ENCODE results near the gene INSR. TPM values are rescaled to one million over a fixed set of nuclear protein-coding genes. Genes with fewer than 3 reads are reported as not detected.

The INSR gene
- total RNA-seq, 1 experiment from 2014 or later, result 13.7 TPM

DNA sequence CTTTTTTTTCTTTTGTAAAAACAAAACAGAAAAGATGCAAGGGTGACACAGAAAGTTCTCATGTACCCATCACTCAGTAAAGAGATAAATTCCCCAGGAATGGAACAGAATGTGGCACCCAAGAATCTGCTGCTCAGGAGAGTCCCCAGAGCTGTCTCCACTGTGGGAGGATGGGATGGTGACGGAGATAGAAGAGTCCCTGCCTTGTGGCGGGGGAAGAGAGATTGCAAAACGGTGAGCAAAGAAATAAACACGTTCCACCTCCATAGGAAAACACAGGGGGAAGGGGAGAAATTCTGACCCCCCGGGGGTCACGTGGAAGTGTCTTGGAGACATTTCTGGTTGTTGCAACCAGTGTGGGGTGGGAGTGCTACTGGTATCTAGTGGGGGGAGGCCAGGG, 76.4 kb downstream of the INSR start:
- H3K27ac ChIP-seq (ENCODE audit: low read length), result no peak overlapping the region
- no peaks in the 10 kb centered on the region for H3F3A ChIP-seq (ENCODE audit: low read length, unreplicated experiment)
- ChIA-PET CTCF (no interaction called here), POLR2A (ENCODE audit: unreplicated experiment) (no interaction called here)
- no peak for DNase-seq
- no peaks in the 10 kb centered on the region for H3K9me3 ChIP-seq (ENCODE audit: low read length)
- no peak for ATAC-seq
- H3K9me2 ChIP-seq (replicated peaks; ENCODE audit: low read length), result no peaks in the 10 kb centered on the region
- H3K4me3 ChIP-seq (ENCODE audit: low read length), result no peak overlapping the region
- no peak overlapping the region for H3K9ac ChIP-seq (ENCODE audit: low read length)
- intact Hi-C loops (cut with micrococcal nuclease), result no loop called here
- BruUV-seq (replicated peaks), result no TSS peak
- H3K79me2 ChIP-seq (ENCODE audit: low read length), result no peaks in the 10 kb centered on the region
- no peaks in the 10 kb centered on the region for H3K4me1 ChIP-seq (ENCODE audit: insufficient read depth, low read length)
- no peaks in the 10 kb centered on the region for H3K27me3 ChIP-seq (ENCODE audit: low read length)
- H3K36me3 ChIP-seq (ENCODE audit: low read depth, low read length), result no peaks in the 10 kb centered on the region
- no peaks in the 10 kb centered on the region for H4K20me1 ChIP-seq (ENCODE audit: low read length)
- no peak overlapping the region for H3K4me2 ChIP-seq (ENCODE audit: low read length)
- H2AFZ ChIP-seq (ENCODE audit: low read length), result no peak overlapping the region
- TF ChIP-seq, protein P1, sequence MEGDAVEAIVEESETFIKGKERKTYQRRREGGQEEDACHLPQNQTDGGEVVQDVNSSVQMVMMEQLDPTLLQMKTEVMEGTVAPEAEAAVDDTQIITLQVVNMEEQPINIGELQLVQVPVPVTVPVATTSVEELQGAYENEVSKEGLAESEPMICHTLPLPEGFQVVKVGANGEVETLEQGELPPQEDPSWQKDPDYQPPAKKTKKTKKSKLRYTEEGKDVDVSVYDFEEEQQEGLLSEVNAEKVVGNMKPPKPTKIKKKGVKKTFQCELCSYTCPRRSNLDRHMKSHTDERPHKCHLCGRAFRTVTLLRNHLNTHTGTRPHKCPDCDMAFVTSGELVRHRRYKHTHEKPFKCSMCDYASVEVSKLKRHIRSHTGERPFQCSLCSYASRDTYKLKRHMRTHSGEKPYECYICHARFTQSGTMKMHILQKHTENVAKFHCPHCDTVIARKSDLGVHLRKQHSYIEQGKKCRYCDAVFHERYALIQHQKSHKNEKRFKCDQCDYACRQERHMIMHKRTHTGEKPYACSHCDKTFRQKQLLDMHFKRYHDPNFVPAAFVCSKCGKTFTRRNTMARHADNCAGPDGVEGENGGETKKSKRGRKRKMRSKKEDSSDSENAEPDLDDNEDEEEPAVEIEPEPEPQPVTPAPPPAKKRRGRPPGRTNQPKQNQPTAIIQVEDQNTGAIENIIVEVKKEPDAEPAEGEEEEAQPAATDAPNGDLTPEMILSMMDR (conservative IDR thresholded peaks at IDR 0.05; ENCODE audit: low read depth, low read length), result no peak
- TF ChIP-seq EZH2phosphoT487 (IDR thresholded peaks at IDR 0.05; ENCODE audit: borderline replicate concordance, low read length) (no peak), EZH2 (IDR thresholded peaks at IDR 0.05; ENCODE audit: low read length, unreplicated experiment) (no peak)

DNA sequence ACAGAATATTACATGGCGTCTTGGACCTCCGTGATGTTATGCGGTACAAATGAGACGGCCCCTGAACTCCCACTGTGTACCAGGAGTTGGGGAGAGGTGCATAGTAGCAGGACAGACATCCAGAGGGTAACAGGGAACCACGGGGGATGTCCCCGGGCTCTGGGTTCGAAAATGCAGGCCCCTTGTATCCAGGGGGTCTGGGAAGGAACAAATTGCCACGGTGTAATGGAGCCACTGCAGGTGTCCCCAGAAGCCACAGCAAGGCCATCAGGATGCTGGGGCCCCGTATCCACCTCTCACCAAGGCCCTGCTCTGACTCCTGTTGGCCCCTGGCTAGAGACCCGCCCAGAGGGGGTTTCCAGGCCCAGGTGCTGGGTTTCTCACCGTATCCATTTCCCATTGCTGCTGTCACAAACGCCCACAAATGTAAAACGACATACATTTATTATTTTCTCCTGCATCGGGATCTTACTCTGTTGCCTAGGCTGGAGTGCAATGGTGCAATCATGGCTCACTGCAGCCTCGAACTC, 77.8 kb downstream of the INSR start:
- Histone ChIP-seq H3K4me3 (ENCODE audit: low read length) (no peak overlapping the region), H3K27ac (ENCODE audit: low read length) (no peak overlapping the region), H2AFZ (ENCODE audit: low read length) (no peak overlapping the region), H3K9ac (ENCODE audit: low read length) (no peak overlapping the region), H3K27me3 (ENCODE audit: low read length) (no peaks in the 10 kb centered on the region), H3K4me2 (ENCODE audit: low read length) (no peak overlapping the region), H3K79me2 (ENCODE audit: low read length) (no peaks in the 10 kb centered on the region), H3F3A (ENCODE audit: low read length, unreplicated experiment) (no peaks in the 10 kb centered on the region), H3K4me1 (ENCODE audit: insufficient read depth, low read length) (no peaks in the 10 kb centered on the region), H4K20me1 (ENCODE audit: low read length) (no peaks in the 10 kb centered on the region), H3K36me3 (ENCODE audit: low read depth, low read length) (no peaks in the 10 kb centered on the region), H3K9me3 (ENCODE audit: low read length) (no peaks in the 10 kb centered on the region), H3K9me2 (replicated peaks; ENCODE audit: low read length) (no peaks in the 10 kb centered on the region)
- POLR2A ChIA-PET (ENCODE audit: unreplicated experiment), result no interaction called here
- DNase-seq, result no peak
- no peak for ATAC-seq
- no TSS peak for BruUV-seq (replicated peaks)
- CTCF ChIA-PET, result no interaction called here
- intact Hi-C loops (cut with micrococcal nuclease), result no loop called here
- TF ChIP-seq EZH2phosphoT487 (IDR thresholded peaks at IDR 0.05; ENCODE audit: borderline replicate concordance, low read length) (no peak), EZH2 (IDR thresholded peaks at IDR 0.05; ENCODE audit: low read length, unreplicated experiment) (no peak)
- TF ChIP-seq, protein P1 (conservative IDR thresholded peaks at IDR 0.05; ENCODE audit: low read depth, low read length), result no peak

DNA sequence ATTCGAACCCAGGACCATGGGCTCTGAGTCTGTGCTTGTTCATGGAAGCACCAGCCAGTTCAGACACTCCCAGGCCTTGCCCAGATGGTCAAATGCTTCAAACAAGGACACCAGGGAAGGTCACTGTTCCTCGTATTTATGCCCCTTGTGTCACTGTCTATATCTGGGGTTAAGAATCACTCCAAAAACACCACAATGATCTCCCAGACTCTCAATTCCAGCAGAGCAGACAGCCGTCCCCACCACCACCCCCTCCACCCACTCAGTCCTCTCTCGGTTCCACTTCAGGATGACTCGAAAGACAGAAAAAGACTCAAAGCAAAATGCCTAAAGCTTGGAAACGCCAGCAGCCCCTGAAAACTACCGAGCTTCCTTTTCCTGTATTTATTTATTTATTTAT, 79.0 kb downstream of the INSR start:
- no peaks in the 10 kb centered on the region for H3K9me2 ChIP-seq (replicated peaks; ENCODE audit: low read length)
- no peak overlapping the region for H3K4me2 ChIP-seq (ENCODE audit: low read length)
- no peaks in the 10 kb centered on the region for H3F3A ChIP-seq (ENCODE audit: low read length, unreplicated experiment)
- DNase-seq (no peak), ATAC-seq (no peak)
- no peak overlapping the region for H3K4me3 ChIP-seq (ENCODE audit: low read length)
- H3K9ac ChIP-seq (ENCODE audit: low read length), result no peak overlapping the region
- no peaks in the 10 kb centered on the region for H3K9me3 ChIP-seq (ENCODE audit: low read length)
- no TSS peak for BruUV-seq (replicated peaks)
- intact Hi-C loops (cut with micrococcal nuclease), result no loop called here
- no peaks in the 10 kb centered on the region for H3K27me3 ChIP-seq (ENCODE audit: low read length)
- no peaks in the 10 kb centered on the region for H3K4me1 ChIP-seq (ENCODE audit: insufficient read depth, low read length)
- no peak overlapping the region for H2AFZ ChIP-seq (ENCODE audit: low read length)
- ChIA-PET CTCF (no interaction called here), POLR2A (ENCODE audit: unreplicated experiment) (no interaction called here)
- no peaks in the 10 kb centered on the region for H4K20me1 ChIP-seq (ENCODE audit: low read length)
- no peaks in the 10 kb centered on the region for H3K79me2 ChIP-seq (ENCODE audit: low read length)
- TF ChIP-seq EZH2 (IDR thresholded peaks at IDR 0.05; ENCODE audit: low read length, unreplicated experiment) (no peak), EZH2phosphoT487 (IDR thresholded peaks at IDR 0.05; ENCODE audit: borderline replicate concordance, low read length) (no peak)
- TF ChIP-seq, protein P1 (conservative IDR thresholded peaks at IDR 0.05; ENCODE audit: low read depth, low read length), result no peak
- H3K36me3 ChIP-seq (ENCODE audit: low read depth, low read length), result no peaks in the 10 kb centered on the region
- H3K27ac ChIP-seq (ENCODE audit: low read length), result no peak overlapping the region
